GM21447 (cell line): ENCODE results near the gene CDH13.

Experiments used
- ATAC-seq: cut with Tn5 transposase; IDR thresholded peaks from one replicate; pipeline ENCODE4 v1.9.1; 2021; ENCODE audit not compliant: unreplicated experiment

CDH13 gene

DNA sequence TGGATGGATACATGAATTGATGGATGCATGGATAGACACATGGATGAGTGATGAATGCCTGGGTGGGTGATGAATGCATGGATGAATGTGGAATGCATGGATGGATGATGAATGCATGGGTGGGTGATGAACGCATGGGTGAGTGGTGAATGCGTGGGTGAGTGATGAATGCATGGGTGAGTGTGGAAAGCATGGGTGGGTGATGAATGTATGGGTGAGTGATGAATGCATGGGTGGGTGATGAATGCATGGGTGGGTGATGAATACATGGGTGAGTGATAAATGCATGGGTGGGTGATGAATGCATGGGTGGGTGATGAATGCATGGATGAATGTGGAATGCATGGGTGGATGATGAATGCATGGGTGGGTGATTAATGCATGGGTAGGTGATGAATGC is 1097.1 kb downstream of the CDH13 start:
- no peak for ATAC-seq

DNA sequence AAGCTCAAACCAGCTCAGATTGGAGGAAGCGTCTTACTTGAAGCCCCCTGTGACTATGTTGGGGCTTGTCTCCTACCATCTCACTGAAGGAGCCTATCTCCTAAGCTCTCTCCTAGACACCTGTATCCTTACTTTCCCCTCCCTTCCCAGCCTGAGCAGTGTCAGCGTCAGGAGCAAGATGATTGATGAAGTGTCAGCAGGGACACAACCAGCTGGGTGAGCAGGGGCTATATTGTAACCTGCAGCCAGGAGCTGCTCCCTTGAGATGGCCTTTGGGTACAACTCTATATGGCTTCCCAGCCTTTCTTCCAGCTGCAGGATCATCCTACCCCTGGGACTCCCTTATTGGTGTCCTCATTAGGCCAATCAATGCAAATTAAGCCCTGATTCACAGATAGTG is 1097.8 kb downstream of the CDH13 start:
- ATAC-seq, result no peak

DNA sequence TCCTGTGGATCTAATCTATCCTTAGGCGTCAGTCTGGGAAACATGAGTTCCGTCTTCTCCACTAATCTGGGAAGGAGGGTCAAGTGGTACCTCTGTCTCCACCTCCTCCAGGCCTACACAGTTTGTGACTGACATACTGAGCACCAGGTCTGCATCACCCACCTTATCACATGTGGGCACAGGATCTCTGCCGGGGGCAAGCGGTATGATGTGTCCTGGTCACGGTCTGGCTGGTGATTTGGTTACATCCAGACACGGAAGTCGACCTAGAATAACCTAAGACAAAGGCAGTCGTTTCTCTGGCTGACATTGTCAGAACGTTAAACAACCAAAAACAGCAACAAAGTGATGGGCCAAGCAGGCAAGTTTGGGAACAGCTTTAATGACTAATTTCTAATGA is 1098.5 kb downstream of the CDH13 start:
- no peak for ATAC-seq

DNA sequence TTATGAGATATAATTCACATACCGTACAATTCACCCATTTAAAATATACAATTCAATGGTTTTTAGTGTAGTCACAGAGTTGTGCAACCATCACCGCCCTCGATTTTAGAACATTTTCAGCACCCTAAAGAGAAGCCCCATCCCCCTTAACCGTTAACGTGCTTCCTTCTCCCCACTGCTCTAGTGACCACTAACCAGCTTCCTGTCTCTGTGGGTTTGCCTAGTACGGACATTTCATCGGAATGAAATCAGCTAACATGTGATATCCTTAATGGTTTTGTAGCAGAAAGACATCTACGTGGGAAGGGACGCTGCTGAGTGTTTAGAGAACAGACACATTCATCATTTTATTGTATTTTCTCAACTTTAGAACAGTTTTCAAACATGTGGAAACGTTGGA is 1100.2 kb downstream of the CDH13 start:
- ATAC-seq, result no peak

DNA sequence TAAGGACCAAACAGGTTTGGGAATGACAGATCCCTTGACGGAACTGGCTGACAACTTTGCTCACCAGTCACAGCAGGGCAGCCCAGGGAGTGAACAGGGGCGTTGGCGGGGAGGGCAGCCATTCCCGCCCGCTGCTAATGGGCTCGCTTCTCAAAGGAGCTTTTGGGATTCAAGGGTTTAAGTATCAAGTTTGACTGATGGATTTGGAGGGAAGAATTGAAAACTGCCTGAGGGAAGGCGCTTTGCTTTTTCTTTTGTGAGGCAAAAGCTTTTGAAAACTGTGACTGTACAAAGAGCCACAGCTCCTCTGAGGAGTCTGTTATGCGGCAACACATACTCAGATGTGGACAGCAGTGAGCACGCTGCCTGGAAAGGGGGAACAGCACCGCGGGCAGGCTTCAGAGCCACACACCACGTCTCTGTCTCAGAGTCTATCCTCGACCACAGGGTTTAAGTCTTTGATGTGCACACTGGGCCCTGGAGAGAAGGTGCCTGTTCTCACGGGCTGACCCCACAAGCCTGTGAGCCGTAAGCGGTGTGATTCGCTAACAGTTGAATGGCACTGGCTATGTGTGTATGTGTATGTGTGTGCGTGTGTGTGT is 1101.1 kb downstream of the CDH13 start:
- no peak for ATAC-seq

DNA sequence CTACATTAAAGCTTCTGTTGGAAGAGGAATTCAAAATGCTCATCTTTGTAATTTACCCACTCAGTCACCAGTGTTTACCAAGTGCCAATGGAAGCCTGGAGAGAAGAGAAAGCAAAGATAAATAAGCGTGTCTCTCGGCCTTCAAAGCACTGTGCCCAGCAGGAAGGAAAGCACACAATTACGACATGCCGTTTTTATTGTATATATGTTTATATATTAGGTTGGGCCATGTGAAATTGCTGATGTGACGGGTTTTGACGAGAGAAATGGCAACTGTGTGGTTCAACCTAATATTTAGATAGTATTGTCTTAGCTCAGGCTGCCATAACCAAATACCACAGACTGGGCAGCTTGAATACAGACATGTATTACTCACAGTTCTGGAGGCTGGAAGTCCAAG is 1101.7 kb downstream of the CDH13 start:
- ATAC-seq, result no peak

DNA sequence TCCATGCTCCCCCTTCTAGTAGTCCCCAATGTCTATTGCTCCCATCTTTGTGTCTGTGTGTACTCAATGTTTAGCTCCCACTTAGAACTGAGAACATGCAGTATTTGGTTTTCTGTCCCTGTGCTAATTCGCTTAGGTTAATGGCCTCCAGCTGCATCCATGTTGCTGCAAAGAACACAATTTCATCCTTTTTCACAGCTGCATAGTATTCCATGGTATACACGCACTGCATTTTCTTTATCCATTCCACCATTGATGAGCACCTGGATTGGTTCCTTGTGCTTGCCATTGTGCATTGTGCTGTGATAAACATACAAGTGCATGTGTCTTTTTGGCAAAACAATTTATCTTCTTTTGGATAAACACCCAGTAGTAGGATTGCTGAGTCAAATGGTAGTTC is 1104.0 kb downstream of the CDH13 start:
- ATAC-seq, result no peak

DNA sequence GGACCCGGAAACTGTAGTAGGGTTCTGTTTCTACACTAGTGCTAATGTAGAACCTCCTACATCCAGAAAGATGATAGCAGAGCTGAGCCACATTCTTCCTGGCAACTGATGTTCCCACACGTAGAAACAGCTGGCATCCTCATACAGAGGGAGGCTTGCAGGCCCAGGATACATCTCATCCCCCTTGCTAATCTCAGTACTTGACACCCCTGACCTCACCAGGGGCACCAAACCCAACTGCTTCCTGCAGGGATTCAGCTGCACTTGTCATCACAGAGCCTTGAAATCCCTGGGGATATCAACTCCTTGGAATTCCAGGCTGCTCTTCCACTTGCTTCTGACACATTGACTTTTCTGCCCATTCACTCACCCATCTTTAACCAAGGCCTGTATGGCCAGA is 1105.8 kb downstream of the CDH13 start:
- no peak for ATAC-seq

DNA sequence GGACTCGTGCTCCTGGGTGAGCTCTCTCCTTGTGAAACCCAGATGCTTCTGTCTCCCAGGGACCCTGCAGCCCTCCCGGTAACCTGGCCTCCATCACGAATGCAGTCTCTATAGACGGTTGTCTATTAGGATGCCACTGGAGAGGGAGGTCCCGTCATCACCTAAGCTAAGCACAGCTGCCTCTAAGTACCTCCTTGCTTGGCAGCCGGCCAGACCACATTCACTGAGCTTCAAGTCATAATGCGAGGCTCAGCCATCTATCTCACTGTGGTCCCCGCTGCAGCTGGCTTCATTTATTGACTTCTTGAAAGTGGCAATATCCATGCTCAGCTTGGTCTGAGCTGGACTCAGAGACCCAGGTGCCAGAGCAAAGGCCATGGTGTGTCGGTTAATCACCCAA is 1106.5 kb downstream of the CDH13 start:
- ATAC-seq, result no peak

DNA sequence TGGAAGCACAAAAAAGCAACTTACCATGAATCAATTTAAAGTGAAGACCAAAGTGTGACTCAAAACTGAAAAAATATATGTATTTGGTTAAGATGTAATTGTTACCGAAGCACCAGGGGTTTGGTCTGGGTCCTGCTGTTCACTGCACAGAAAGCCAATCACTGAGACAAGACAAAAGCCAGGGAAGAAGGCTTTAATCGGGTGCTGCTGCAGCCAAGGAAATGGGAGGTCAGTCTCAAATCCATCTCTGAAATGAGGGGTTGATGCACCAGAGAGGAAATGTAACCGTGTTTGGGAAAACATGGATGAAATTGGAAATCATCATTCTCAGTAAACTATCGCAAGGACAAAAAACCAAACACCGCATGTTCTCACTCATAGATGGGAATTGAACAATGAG is 1107.4 kb downstream of the CDH13 start:
- no peak for ATAC-seq

DNA sequence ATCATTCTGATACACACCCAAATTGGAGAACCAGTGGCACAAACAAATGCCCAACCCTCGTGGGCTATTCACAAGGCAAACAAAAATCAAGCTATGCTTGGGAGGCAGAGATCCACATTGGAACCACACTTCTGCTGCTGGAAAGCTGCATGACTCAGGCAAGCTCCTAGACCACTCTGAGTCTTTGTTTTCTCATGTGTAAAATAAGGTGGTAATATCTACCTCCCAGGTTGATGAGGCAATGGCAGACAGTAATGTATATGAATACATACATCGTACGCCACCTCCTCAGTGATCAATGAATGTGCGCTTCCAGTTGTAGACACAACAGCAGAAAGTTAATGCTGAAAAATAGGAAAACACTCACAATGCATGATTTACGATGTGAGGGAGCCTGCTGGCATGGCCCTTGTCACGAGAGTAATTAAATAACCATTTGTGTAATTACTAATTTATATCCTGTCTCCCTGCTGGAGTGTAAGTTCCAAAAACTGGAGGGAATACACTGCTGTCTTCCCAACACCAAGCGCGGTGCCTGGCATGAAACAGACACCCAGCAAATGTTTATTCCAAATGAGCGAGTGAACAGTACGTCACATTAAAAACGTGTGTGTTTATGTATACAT is 1111.1 kb downstream of the CDH13 start:
- ATAC-seq, result no peak

DNA sequence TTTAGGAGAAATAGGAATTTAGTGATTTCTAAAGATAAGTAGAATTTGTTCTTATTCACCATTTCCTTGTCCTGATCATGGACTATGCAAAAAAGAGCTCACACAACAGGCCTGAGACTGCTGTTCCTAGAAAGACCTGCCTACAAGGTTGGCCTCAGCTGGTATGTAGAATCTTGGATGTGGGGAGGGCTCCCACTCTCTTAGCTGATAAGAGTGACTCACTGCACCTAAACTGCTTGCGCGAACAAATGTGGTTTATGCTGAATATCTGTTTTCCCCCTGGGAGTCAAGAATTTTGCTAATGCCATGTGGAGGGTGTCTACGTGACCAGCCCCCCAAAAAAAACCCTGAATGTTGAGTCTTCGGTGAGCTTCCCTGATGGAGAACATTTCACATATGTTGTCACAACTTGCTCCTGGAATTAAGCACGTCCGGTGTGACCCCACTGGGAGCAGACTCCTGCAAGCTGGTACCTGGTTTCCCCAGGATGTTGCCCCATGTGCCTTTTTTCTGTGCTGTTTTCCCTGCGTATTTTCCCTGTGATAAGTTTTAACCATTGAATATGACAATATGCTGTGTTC is 1112.2 kb downstream of the CDH13 start:
- ATAC-seq, result no peak

DNA sequence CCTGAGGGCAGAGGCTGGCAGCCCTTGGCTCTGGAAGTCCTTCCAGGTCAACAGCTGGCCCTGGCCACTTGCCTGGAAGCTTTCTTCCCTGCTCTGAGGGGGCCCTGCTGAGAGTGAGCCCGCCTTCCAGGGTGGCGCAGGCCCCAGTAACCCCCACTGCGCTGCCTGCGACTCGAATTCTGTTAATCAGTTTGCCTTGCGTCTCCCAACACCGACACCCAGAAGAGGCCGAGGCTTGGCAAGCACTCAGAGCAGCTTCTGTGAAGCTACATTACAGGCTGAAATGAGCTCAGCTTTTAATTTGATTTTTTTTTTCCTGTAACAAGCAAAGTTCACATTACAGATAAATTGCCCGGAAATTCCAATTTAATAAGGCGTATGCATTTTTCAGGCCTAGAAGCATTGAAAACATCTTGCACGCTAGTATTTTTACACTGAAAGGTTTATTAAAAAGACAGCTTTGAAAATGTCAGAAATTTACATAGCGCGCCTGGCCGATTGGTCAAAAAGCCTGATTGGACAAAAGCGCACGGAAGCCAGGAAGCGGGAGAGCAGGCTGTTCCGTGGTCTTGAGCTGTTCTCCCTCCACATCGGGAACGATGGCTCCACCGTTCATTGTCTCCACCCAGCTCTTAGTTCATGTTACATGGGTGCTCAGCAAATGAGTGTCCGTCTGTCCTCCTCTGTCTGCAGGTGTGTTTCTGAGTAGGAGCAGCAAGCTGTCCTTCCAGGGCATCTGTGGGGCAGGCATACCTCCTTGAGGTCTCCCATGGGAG is 1115.5 kb downstream of the CDH13 start:
- no peak for ATAC-seq

DNA sequence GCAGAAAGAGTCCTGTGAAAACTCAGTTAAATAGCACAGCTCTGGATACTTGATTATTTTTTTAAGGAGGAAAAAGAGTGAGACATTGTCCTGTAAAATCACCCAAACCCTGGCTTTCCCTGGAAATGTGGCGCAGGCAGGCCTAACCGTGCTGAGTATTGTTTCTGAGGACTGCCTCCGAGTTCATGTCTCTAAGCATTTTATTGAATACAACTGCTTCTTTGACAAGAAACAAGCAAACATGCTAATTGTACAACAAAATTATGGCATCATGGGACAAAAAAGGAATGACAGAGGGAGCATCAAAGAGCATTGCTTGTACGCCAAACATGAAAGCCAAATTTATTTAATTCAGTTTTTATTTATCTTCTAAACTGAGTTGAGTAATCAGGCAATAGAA is 1116.5 kb downstream of the CDH13 start:
- no peak for ATAC-seq

DNA sequence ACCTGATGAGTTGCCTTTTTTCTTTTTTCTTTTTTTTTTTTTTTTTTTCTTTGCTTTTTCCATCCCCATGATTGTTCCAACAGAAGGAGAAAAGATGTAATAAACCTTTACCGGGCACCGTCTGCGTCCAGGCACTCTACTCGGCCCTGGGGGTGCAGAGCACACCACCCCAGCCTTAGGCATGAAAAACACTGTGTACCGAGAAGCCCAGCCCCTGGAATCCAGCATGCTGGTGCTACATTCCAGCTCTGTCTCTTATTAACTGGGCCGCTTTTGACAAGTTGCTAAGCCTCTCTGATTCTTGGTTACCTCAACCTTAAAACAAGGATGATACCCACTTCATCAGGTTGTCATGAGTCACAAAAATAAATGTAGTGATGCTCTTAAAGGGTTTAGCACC is 1117.0 kb downstream of the CDH13 start:
- ATAC-seq, result no peak

DNA sequence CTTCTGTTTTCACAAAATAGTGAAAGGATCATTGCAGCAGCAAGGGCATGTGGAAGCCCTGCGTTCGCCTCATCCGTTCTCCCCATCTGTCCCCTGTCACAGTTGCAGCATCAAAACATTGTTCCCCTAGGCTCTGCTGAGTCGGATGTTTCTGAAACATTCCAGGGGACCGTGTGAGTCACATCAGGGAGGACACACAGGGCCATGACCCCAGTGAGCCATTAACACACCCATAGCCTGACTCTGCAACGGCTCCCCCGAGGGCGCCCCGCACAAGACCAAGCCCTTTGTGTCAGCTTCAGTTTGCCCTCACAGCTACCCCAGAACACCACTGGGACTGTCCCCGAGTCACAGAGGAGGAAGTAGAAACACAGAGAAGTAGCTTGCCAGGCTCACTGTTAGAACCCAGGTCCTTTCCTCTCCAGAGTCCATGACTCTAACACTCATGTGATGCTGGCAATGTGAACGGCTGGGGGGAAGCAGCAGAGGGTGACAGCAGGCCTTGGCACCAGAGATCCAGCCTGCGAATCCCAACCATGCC is 1117.7 kb downstream of the CDH13 start:
- ATAC-seq, result peak; percentile 79

DNA sequence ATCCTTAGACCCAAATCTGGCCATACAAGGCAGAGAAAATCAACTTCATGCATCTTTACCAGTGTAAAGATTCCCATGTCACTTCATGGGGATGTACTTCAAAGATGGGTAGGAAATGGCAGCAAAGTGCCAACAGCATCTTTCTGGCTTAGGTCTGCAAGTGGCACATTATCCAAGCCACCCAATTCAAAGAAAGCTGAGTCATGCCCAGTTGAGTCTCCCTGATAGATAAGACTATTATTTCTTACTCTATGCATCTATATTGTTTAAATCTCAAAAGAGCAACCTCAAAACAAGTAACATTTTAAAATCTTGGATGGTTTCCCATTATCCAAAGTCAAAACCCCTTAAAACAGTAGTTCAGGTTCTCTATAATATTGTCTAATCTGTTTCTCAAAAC is 1119.8 kb downstream of the CDH13 start:
- ATAC-seq, result no peak

DNA sequence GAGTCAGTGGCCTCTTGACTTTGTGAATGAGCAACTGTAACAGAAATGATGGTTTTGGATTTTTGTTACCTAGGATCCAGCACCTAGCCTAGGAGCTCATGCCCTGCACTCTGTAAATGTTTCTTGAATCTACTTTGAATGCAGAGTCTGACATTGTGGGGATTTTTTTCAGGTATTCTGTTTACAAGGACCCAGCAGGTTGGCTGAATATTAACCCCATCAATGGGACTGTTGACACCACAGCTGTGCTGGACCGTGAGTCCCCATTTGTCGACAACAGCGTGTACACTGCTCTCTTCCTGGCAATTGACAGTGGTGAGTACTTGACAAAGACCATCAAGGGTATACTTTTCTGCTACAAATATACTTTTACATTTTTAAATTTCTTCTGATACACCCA is 1121.2 kb downstream of the CDH13 start:
- ATAC-seq, result no peak

DNA sequence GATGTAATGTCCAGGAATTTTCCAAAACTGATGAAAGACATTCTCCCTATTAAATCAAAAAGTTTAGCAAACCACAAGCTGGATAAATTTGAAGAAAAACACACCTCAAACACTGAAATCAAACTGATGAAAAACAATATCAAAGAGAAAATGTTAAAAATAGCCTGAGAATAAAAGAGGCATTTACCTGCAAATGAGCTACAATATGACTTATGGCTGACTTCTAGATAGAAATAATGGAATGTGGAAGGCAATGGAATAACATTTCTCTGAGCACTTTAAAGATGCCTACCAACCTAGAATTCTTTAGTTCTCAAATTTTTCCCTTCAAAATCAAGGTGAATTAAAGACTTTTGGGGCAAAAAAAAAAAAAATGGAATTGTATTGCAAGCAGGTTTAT is 1128.6 kb downstream of the CDH13 start:
- ATAC-seq, result no peak

DNA sequence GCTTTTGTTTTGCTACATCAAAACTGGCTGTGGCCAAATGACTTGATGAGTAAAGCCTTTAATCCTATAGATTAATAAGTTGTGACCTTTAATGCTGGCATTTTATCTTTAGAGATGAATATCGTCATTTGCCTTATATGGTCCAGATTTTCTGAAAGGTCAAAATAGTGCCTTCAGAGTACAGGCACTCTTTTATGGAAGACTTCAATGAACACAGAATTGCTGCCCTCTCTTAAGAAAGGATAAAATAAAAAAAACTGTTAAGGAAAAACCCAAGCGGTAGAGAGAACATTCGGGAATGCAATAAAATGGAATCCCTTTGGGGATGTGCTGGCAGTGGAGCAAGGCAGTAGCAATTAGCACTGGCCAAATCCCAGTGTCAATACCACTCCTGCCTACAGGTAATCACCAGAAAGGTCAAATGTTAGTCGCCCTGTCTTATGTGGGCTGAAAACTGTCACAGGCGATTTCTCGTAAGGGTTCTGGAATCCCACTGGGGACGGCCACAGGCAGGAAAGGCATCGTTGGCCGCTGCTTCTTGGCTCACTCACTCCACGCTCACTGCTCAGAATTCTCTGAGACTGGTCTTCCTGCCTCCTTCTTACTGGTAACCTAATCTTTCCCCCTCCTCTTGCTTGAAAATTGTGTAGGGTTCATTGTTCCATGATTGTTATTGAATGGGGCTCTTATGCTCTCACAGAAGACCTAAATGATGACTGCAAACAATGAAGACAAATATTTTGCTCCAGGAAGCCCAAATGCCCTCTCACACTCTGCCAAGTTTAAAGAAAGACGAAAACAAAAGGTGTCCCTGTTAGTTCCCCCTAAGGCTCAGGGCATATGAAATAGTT is 1135.6 kb downstream of the CDH13 start:
- ATAC-seq, result no peak

DNA sequence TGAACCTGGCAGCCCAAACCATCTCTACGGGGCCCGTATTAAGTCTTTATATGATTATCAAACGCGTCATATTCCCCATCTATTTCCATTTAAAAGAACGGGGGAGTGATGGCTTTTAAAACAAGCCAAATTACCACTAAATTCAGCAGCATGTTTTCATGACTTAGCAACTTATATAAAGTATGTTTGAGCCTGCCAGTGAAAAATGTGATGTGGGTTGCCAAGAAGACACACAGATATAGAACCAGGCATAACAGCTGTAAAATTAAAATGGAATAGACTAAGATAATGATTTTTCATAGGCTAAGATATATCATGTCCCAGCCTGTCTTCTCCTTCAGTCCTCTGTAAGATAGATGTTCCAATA is 1136.2 kb downstream of the CDH13 start:
- ATAC-seq, result no peak
